ENCODE results near the gene SLC8A3. TPM values are rescaled to one million over a fixed set of nuclear protein-coding genes. Genes with fewer than 3 reads are reported as not detected.
A peak's percentile ranks its signal among the peaks of the same experiment; 100 is the strongest.
"Not testable (repeated sequence)": the region's sequence is repeated elsewhere in the genome, so short reads cannot be mapped to it uniquely, and the experiment has no call there.

The SLC8A3 gene, protein sequence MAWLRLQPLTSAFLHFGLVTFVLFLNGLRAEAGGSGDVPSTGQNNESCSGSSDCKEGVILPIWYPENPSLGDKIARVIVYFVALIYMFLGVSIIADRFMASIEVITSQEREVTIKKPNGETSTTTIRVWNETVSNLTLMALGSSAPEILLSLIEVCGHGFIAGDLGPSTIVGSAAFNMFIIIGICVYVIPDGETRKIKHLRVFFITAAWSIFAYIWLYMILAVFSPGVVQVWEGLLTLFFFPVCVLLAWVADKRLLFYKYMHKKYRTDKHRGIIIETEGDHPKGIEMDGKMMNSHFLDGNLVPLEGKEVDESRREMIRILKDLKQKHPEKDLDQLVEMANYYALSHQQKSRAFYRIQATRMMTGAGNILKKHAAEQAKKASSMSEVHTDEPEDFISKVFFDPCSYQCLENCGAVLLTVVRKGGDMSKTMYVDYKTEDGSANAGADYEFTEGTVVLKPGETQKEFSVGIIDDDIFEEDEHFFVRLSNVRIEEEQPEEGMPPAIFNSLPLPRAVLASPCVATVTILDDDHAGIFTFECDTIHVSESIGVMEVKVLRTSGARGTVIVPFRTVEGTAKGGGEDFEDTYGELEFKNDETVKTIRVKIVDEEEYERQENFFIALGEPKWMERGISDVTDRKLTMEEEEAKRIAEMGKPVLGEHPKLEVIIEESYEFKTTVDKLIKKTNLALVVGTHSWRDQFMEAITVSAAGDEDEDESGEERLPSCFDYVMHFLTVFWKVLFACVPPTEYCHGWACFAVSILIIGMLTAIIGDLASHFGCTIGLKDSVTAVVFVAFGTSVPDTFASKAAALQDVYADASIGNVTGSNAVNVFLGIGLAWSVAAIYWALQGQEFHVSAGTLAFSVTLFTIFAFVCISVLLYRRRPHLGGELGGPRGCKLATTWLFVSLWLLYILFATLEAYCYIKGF
- total RNA-seq = not detected

DNA sequence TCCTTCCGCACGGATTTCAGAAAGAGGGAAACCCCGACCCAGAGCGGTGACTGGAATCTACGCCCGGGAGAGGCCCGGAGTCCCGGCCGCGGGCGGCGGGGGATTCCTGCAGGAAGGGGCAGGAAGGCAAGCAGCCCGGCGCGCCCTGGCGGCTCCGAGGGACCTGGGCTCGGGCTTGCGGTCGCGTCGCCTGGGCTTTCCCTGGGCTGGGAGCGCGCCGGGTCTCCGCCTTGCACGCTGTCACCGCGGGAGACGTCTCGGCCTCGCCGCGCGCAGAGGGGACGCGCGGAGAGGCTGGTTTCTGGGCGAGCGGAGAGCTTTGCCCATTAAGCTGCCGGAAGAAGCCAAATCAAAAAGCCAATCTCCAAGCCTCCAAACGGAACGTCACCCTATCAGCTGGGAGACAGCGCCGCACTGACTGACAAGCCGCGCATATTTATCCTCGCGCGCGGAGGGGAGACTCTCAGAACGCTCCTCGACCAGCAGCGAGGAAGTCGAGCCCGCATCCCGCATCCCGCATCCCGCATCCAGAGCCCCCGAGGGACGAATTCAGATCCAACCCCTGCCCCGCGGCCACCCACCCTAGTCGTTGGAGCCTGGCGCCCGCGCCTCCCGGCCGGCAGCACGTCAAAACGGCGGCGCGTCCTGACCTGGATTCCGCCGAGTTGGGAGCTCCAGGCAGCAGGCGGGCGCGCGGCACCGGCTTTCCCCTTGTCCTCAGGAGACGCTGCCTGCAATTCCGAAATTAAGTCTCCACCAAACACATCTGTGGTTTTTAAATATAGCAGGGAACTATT, at the start of gene SLC8A3:
SLC8A3 (minus strand) TSS at position 293 of the 797 bp plus-strand sequence. CDS start 20,529 bp downstream, outside the sequence.
- Mint-ChIP-seq H3K9me3 (ENCODE audit: low read depth) (no peaks in the 10 kb centered on the region), H3K27me3 (peaks cover 77% of the 10 kb centered on the region), H3K4me3 (peak within 1 kb of the TSS; percentile 67), H3K27ac (no peak within 1 kb of the TSS), H3K4me1 (peaks cover 17% of the 10 kb centered on the region), H3K36me3 (no peaks in the 10 kb centered on the region)
- DNase-seq (no peak), ATAC-seq (peak; percentile 40)
- CTCF ChIA-PET = interaction anchor here (0.5 kb wide), 1 partner anchor 218 kb away, joined by 3 read pairs; no protein-coding TSS in a partner anchor

DNA sequence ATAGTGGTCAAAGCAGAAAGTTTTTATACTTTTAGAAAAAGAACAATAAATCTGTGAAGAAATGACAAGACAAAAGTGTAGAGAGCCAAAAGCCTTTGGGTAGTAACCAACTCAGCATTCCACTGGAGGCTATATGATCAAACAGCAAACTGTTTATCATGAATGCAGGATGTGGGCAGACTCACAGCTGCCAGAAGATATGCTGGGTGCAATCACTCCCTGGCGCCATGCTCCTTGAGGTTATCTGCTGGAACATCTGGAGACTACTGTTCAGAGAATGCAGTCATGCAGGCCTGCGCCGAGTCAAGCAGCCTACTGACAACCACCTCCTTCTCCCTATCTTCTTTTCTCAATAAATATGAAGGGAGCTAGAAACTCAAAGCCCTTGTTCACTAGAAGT, 49.0 kb upstream of the SLC8A3 start:
- ATAC-seq (no peak), DNase-seq (no peak)
- Mint-ChIP-seq H3K4me1 (no peaks in the 10 kb centered on the region), H3K36me3 (no peaks in the 10 kb centered on the region), H3K4me3 (no peak overlapping the region), H3K27me3 (peaks cover 22% of the 10 kb centered on the region), H3K9me3 (ENCODE audit: low read depth) (no peaks in the 10 kb centered on the region), H3K27ac (no peak overlapping the region)
- CTCF ChIA-PET = no interaction called here

DNA sequence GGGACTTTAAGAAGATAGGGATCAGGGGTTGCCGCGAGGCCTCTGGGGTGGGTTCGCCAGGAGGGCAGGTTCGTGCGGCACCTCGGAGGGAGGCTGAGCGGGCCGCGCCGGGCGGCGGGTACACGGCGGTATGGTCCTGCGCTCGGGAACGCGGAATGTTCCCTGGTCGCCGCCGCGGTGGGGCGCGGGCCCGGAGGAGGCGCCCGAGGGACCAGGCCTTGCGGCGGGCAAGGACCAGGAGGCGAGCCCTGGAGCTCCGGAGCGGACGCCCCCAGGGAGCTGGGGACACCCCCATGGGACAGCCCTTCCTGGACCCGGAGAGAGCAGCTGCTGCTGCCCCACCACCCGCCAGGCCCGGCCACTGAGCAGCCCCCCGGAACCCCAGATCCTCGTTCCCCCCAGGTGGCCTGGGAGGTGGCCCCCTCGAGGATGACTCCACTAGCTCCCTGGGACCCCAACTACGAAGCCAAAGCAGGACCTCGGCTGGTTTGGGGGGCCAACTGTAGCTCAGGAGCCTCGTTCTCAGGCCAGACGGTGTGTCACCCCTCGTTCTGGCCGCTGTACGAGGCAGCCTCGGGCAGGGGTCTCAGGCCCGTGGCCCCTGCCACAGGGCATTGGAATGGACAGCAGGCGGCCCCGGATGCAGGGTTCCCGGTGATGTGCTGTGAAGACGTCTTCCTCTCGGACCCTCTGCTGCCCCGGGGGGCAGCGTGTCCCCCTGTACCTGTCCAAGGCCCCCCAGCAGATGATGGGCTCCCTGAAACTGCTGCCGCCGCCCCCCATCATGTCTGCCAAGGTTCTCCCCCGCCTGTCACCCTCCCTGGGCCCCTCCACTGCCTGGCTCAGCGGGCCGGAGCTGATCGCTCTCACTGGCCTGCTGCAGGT, 45.6 kb upstream of the SLC8A3 start:
- no peak for ATAC-seq
- Mint-ChIP-seq H3K27me3 (peaks cover 13% of the 10 kb centered on the region), H3K36me3 (no peaks in the 10 kb centered on the region), H3K4me1 (no peaks in the 10 kb centered on the region), H3K9me3 (ENCODE audit: low read depth) (no peaks in the 10 kb centered on the region), H3K4me3 (no peak overlapping the region), H3K27ac (no peak overlapping the region)
- no peak for DNase-seq
- CTCF ChIA-PET = no interaction called here

DNA sequence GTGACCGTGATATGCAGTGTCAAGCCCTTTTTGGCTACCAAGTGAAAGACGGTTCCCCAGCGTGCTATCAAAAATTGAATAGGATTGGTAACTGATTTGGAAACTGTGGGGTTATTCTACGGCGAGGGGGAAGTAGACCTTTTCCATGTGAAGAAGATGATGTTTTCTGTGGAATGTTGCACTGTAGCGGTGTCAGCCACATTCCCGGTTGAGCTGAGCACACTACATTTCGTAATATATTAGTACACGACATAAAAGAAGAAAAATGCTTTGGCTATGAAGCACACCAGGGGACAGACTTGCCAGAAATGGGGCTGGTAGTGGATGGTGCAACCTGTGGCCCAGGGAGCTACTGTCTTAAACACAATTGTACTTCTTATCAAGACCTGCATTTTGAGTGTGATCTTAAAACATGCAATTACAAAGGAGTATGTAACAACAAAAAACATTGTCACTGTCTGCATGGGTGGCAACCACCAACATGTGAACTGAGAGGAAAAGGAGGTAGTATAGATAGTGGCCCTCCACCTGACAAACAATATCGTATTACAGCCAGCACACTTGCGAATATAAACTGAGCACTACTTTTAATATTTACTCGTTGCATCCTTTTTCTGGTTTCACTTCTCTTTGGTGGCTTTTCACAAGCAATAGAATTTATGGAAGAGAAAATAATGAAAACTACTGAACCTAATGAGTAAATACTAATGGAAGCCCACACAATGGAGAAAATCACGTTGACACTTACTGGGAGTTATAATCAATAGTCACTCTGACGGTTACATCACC, 43.2 kb upstream of the SLC8A3 start:
- DNase-seq; H3K4me1 Mint-ChIP-seq; ATAC-seq; H3K36me3 Mint-ChIP-seq; H3K9me3 Mint-ChIP-seq (ENCODE audit: low read depth); H3K4me3 Mint-ChIP-seq; H3K27ac Mint-ChIP-seq; CTCF ChIA-PET: not testable (repeated sequence)
- peaks cover 28% of the 10 kb centered on the region for H3K27me3 Mint-ChIP-seq

DNA sequence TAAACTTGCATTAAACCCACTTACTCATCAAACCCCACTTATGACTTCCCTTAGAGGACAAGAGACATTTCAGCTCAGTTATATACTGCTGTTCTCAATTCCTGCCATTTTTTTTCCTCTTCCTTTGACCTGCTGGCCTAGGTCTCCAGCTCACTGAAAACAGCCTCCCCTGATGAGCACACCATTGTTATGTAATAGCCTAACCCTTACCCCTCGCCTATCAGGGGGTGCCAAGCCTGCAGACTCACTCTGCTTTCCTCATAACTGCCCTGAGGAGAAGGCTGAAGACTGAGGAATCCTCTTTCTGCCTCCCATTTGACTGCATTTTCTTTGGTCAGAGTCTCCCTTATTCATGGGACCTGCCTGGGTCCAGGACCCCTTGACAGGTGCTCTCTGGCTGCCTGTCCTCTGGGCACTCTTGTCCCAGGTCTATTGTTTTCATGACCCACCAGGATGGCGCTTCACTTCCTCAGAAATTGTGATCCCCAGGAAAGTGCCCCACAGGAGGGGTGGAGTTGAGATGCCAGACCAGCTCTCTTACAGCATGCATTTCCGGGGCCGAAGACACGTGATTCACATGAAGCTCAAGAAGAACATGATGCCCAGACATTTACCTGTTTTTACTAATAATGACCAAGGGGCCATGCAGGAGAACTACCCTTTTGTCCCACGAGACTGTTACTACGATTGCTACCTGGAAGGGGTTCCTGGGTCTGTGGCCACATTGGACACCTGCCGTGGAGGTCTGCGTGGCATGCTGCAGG, 41.3 kb upstream of the SLC8A3 start:
- peaks cover 26% of the 10 kb centered on the region for H3K27me3 Mint-ChIP-seq
- H3K36me3 Mint-ChIP-seq; ATAC-seq; H3K4me1 Mint-ChIP-seq; H3K4me3 Mint-ChIP-seq; H3K9me3 Mint-ChIP-seq (ENCODE audit: low read depth); H3K27ac Mint-ChIP-seq; CTCF ChIA-PET; DNase-seq: not testable (repeated sequence)

DNA sequence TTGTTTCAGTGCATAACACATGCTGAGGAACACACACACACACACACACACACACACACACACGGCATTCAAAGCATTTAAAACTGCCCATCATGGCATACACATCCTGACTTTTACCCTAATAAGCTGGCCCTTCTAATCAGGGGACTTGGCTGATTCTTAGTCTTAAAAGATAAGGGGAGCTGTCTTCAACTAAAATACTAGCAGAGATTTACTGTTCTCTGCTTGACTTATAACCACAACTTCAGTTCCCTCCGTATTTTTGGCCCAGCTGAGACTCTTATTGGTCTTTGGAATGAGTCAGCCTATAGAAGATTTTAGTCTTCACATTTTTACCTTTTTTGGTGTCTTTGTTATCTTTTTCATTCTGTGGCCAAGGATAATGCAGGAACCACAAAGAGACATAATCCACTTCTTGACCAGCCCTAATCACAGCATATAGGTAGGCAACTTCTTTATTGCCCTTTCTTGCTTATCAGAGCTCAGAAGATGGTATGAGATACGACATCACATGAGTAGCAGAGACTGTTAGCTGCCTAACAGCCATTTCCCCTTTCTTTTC, 25.1 kb upstream of the SLC8A3 start:
- no peaks in the 10 kb centered on the region for H3K4me1 Mint-ChIP-seq
- H3K4me3 Mint-ChIP-seq = no peak overlapping the region
- no peaks in the 10 kb centered on the region for H3K36me3 Mint-ChIP-seq
- ATAC-seq (no peak), DNase-seq (no peak)
- H3K27me3 Mint-ChIP-seq = peaks cover 25% of the 10 kb centered on the region
- no peaks in the 10 kb centered on the region for H3K9me3 Mint-ChIP-seq (ENCODE audit: low read depth)
- CTCF ChIA-PET = no interaction called here
- H3K27ac Mint-ChIP-seq = no peak overlapping the region

DNA sequence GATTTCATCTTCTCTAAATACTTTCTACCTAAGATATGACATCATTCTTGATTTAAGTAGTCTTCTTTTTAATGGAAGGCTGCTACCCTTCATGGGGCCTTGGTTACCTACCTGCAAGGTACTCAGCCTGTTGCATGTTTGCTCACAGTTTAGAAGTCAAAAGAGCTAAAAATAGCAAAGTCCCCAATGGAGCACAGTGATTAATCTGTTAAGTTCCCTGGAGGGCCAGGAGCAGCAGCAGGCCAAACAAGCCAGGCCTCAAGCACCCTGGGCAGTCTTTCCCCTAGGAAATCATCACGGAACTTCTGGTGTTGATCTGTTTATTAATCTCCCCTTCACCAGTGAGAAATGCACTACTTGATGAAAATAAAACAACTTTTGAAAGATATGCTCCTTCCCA, 24.0 kb upstream of the SLC8A3 start:
- peaks cover 29% of the 10 kb centered on the region for H3K27me3 Mint-ChIP-seq
- H3K4me3 Mint-ChIP-seq = no peak overlapping the region
- DNase-seq (no peak), ATAC-seq (no peak)
- no peaks in the 10 kb centered on the region for H3K36me3 Mint-ChIP-seq
- H3K9me3 Mint-ChIP-seq (ENCODE audit: low read depth) = no peaks in the 10 kb centered on the region
- H3K4me1 Mint-ChIP-seq = no peaks in the 10 kb centered on the region
- no peak overlapping the region for H3K27ac Mint-ChIP-seq
- CTCF ChIA-PET = no interaction called here

DNA sequence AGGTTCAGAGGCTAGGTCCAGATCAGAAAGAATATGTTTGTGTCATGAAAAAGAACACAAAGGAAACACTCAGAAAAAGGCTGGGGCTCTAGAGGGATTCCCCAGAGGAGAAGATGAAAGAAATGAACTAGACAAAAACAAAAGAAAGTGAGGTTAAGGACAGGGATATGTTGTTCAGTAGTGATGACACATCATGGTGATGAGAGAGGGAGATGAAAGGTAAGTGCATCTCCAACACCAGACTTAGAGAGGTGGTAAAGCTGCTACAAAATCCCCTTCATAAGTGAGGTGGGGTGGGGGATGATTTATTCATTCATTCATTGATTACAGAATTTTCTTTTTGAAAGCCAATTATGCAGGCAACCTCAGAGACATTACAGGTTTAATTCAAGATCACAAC, 19.6 kb upstream of the SLC8A3 start:
- no peak for DNase-seq
- H3K4me3 Mint-ChIP-seq = no peak overlapping the region
- H3K27me3 Mint-ChIP-seq = peaks cover 38% of the 10 kb centered on the region
- H3K9me3 Mint-ChIP-seq (ENCODE audit: low read depth) = no peaks in the 10 kb centered on the region
- no peaks in the 10 kb centered on the region for H3K4me1 Mint-ChIP-seq
- CTCF ChIA-PET = no interaction called here
- ATAC-seq = no peak
- no peaks in the 10 kb centered on the region for H3K36me3 Mint-ChIP-seq
- no peak overlapping the region for H3K27ac Mint-ChIP-seq

DNA sequence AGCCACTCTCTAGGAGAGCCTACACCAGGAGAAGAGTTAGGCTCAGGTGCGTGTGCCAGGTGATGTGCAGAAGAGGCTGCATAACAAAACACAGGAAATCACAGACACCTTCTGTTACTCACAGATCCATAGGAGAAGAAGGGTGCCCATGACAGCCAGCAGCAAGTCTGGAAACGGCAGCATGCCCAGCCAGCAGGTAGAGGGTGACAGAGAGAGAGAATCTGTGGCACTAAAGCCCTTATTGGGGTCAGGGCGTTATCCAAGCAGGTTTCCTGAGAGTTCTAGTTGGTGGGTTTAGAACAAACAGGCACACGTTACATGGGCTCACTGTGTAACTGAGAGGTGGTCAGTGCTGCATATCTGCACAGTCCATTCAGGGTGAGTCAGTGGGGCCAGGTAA, 14.9 kb upstream of the SLC8A3 start:
- H3K36me3 Mint-ChIP-seq = no peaks in the 10 kb centered on the region
- H3K9me3 Mint-ChIP-seq (ENCODE audit: low read depth) = no peaks in the 10 kb centered on the region

DNA sequence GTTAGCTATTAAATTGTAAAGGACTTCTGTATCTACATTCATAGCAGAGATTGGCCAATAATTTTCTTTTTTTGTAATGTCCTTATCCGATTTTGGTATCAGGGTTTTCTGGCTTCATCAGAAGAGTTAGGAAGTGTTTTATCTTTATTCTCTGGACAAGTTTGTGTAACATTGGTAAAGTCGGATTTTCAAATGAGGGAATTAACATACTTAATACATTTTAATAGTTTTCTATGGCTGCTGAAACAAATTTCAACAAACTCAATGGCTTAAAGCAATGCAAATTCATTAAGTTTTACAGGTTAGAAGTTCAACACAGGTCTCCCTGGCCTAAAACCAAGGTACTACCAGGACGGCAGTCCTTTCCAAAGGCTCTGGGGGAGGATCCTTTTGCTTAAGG, 13.2 kb upstream of the SLC8A3 start:
- H3K4me3 Mint-ChIP-seq = no peak overlapping the region
- no peaks in the 10 kb centered on the region for H3K36me3 Mint-ChIP-seq
- CTCF ChIA-PET = no interaction called here
- ATAC-seq (no peak), DNase-seq (no peak)
- no peaks in the 10 kb centered on the region for H3K4me1 Mint-ChIP-seq
- H3K9me3 Mint-ChIP-seq (ENCODE audit: low read depth) = no peaks in the 10 kb centered on the region
- H3K27ac Mint-ChIP-seq = no peak overlapping the region
- peaks cover 53% of the 10 kb centered on the region for H3K27me3 Mint-ChIP-seq

More for the DNA sequence above, 14.9 kb upstream of the SLC8A3 start:
- no peaks in the 10 kb centered on the region for H3K4me1 Mint-ChIP-seq
- DNase-seq = no peak
- ATAC-seq = no peak
- CTCF ChIA-PET = no interaction called here
- H3K27me3 Mint-ChIP-seq = peaks cover 52% of the 10 kb centered on the region
- no peak overlapping the region for H3K27ac Mint-ChIP-seq
- H3K4me3 Mint-ChIP-seq = no peak overlapping the region

DNA sequence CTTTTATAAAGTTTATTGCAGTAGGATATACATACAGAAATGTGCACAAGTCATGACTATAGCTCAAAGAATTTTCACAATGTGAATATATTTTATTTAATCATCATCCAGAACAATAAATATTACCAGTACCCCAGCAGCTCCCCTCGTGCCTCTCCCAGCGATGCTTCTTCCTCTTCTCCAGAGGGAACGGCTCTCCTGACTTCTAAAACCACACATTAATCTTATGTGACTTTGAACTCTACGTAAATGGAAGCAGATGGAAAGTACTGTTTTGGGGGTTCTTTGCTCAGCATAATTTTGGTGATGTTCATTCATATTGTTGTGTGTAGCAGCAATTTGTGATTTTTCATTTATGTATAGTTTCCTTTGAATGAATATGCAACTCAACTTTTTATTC, 4.6 kb upstream of the SLC8A3 start:
- no peak overlapping the region for H3K27ac Mint-ChIP-seq
- DNase-seq (no peak), ATAC-seq (no peak)
- H3K27me3 Mint-ChIP-seq = peaks cover 80% of the 10 kb centered on the region
- CTCF ChIA-PET = no interaction called here
- no peak overlapping the region for H3K4me3 Mint-ChIP-seq
- no peaks in the 10 kb centered on the region for H3K36me3 Mint-ChIP-seq
- no peaks in the 10 kb centered on the region for H3K9me3 Mint-ChIP-seq (ENCODE audit: low read depth)
- H3K4me1 Mint-ChIP-seq = peaks cover 3% of the 10 kb centered on the region
